ENCODE measurements around the gene DGAT2.
A peak's percentile ranks its signal among the peaks of the same experiment; 100 is the strongest.

DGAT2 gene

DNA sequence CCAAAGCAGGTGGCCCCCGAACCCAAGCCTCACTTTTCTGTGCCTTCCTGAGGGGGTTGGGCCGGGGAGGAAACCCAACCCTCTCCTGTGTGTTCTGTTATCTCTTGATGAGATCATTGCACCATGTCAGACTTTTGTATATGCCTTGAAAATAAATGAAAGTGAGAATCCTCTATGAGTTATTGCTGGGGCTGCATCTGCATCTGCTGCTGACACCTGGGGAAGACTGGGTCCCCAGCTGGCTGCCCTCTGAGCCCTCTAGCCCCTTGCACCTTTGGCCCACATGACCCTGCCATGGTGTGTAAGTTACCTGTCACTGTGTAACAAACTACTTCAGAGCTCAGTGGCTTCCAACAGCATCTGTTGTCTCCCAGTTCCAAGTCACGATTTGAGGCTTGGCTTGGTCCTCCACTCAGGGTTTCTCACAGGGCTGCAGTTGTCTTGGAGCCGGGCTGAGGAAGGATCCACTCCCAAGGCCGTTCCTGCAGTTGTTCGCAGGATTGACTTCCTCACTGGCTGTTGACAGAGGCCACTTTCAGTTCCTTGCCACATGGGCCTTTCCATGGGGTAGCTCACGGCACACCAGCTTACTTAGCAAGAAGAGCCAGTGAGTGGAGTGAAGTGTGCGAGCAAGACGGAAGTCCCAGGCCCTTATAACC is 32.9 kb downstream of the DGAT2 start:
- no peak for DNase-seq (ENCODE audit: low read depth)

DNA sequence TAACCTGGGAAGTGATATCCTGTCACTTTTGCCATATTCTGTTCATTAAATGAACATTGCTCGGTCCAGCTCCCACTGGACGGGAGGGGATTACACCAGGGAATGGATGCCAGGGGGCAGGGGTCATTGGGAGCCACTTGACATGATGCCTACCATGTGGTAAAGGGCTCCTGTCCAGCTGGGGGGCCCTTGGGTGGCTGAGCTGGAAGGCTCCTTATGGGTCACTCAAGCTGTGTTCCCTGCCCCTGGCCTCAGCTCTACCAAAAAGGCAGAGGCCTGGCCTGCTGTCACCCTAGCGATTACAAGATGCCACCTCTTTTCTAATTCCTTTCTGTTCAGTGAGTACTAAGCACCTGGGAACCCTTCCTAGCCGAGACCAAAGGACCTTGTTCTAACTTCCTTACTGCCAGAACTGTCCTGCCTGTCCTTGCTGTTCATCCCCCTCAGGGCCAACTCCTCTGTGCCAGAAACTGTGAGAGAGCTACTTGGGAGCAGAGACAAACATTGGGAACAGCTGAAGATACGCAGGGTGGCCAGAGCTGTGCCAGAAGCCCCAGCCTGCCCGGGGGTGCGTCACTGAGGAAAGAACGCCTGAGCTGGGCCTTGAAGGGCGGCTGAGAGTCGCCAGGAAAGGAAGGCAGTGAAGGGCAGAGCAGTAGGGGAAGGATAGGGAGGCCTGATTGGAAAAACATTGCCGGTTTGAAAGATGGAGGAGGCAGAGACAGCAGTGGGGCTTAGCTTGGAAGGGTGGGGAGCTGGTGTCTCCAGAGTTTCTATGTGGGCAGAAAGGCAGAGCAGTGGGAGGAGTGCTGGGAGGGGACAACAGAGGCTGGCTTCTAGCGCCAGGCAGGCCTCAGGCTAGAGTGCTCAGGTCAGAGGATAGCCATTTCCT is 33.7 kb downstream of the DGAT2 start:
- no peak for DNase-seq (ENCODE audit: low read depth)

DNA sequence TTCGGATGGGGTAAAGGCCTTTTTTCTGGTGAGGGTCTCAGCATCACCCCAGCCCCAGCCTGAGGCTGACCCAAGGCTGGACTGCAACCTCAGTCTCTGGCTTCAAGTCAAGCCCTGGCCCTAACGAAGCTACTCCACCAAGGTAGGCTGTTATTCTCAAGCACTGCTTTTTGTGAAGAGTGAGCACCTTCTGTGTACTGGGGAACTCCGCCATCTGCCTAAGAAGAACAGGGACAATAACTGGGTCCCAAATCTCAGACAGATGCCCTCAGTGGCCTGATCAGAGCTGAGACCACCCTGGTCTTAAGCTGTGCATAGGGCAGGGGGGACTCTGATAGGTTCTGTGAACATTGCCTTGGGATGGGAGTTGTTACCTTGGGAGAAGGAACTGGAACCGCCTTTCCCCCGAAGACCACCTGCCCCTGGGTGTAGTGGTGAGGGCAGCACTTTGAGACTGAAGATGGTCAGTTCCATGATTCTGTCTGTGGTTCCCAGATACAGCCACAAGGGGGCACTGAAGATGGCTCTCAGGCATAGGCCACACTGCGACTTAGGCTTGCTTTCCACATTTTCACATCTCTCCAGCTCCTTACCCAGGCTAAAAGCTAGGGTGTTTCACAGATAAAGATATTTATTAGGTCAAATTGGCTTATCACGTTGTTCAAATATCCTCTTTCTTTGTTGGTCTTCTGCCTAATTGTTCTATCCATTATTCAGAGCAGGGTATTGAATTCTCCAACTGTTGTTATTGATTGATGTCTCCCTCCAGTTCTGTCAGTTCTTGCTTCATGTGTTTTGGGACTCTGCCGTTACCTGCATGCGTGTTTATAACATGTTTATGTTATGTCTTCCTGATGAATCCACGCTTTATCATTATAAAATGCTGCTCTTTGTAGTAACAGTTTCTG is 34.6 kb downstream of the DGAT2 start:
- DNase-seq (ENCODE audit: low read depth) = peak; percentile 53

DNA sequence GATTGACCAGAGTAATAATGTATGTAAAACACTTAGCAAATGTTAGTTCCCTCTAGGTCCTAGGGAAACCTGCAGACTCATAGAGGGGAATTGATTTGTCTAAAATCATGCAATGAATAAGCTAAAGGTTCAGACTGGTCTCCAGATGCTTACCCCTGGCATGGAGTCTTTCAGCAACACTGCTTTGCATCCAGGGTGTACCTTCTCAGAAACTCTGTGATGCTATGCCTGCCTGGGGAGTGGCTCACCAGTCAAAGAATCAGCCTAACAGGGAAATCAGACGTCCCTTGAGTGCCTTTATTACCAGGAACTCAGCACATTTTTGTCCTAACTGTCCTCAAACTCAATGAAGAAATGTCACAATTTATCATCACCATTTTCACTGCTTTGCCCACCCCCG is 40.5 kb downstream of the DGAT2 start:
- no peak for DNase-seq (ENCODE audit: low read depth)

DNA sequence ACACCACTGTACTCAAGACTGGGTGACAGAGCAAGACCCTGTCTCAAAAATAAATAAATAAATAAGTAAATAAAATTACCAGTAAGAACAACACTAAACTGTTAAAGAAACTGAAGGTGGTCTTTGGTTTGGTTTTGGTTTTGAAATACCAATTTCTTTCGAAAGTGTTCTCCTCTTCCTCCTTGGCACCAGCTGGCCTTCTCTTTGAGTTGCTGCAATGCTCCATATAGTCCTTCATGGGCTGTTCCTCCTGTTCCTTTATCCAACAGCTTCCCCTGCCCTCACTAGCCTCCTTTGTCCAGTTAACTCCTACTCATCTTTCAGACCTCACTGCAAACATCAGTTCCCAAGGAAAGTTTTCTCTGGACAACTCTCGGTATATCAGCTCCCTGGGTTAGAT is 41.4 kb downstream of the DGAT2 start:
- no peak for DNase-seq (ENCODE audit: low read depth)

DNA sequence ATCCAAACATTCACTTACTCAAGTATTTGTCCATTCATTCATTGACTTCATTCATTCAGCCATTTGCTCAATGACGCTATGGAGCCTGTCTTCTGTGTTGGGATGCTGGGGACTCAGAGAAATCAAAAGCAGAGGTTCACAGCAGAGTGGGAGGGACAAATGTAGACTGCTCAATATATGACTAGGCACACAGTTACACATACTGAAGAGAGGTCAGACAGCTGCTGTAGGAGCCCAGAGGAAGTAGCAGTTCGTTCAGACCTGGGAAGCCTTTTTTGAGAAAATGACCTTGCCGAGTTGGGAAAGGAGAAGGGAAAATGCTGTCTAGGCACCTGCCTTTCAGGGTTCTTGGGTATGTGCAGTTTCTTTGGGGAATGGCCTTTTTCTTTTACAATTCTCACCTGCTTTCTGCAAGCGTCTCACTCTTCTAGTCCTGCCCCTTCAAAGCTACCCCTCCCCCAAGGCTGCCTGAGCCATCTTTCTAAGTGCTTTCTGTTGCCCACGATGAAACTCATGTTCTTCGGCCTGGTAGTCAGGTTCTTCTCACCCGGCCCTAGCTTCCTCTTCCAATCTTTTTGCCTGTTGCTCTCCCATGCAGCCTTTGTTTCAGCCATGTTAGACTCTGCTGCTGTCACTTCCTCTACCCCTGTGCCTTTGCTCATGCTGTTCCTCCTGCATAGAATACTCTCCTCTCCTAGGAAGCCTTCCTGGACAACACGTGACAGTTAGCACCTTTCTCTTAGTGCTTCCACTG is 42.2 kb downstream of the DGAT2 start:
- DNase-seq (ENCODE audit: low read depth) = no peak

DNA sequence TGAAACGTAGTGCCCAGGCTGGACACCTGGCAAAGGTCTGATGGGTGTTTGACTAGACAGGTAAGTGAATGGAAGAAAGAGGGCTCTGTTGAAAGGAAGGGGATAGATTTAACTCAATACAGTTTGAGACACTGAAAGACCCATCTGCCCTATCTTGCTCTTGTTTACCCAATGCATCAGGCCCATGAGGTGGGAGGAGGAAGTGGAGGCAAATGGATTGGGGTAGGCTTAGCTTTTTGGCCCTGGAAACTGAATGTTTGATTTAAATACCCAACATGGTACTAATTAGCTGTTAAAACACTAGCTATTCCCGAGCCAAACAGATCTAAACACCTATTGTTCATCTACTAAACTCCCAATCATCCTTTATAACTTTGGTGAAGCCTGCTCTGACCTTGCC is 42.9 kb downstream of the DGAT2 start:
- DNase-seq (ENCODE audit: low read depth) = no peak

DNA sequence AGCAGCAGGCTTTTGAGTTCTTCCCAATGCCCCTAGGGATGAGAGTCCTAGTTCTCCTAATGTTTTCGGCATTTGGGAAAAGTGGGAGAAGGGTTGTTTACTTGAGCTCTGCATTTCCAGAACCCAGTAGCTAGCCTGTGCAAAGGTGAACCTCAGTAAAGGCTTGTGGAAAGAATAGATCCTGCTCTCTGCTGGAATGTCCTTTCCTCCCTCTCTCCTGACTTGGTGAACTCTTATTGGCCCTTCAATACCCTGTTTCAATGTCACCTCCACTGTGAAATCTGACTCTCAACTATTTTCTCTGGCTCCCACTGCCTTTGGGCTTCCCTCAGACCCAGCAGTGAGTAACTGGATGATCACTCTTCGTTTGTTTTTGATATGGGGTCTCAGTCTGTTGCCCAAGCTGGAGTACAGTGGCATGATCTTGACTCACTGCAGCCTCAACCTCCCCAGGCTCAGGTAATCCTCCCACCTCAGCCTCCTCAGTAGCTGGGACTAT is 44.0 kb downstream of the DGAT2 start:
- DNase-seq (ENCODE audit: low read depth) = no peak

DNA sequence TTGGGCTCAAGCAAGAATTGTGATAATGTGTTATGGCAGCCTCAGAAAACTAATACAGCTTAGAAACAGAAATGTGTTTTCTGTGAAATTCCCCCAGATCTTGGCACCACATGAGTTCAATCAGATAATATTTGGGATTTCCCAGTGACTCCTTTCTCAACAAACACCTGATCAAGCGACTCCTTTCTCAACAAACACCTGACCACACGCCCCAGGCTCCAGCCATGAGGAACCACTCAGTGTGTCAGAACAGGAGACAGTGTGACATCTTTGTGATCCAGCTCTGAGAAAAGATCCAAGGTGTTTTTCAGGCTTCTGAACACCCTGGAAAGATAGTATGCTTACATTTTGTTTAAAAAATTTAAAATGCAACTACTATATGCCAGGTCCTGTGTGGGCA is 44.5 kb downstream of the DGAT2 start:
- no peak for DNase-seq (ENCODE audit: low read depth)

DNA sequence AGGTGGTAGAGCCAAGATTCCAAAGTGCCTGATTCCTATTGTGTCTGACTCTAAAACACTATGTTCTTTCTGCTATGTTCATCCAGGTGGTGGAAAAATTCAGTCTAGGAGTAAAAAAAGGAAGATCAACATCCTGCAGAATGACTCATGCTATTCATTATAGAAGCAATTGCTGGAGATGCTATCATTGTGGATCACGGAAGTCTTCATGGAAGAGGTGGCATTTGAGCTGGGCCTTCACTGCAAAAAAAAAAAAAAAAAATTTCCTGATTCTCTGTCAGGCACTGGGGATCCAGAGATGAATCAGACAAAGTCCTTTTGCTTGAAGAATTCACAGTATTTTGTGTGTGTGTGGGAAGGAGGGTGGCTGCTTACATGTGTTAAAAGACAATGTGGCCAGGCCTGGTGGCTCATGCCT is 45.1 kb downstream of the DGAT2 start:
- no peak for DNase-seq (ENCODE audit: low read depth)

DNA sequence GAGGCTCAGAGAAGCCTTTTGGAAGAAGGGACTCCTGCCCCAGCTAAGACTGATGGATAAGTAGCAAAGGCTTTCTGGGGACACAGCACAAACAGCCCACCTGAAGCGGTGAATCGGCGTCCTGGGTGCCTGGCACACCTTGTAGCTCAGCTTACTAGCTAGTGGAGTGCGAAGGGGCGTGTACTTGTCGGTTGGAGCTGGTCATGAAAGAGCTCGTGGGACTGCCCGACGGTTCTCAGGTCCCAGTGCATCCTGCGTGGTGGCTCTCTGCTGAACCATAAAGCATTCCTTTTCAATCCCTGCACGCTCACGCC is 45.7 kb downstream of the DGAT2 start:
- DNase-seq (ENCODE audit: low read depth) = no peak

DNA sequence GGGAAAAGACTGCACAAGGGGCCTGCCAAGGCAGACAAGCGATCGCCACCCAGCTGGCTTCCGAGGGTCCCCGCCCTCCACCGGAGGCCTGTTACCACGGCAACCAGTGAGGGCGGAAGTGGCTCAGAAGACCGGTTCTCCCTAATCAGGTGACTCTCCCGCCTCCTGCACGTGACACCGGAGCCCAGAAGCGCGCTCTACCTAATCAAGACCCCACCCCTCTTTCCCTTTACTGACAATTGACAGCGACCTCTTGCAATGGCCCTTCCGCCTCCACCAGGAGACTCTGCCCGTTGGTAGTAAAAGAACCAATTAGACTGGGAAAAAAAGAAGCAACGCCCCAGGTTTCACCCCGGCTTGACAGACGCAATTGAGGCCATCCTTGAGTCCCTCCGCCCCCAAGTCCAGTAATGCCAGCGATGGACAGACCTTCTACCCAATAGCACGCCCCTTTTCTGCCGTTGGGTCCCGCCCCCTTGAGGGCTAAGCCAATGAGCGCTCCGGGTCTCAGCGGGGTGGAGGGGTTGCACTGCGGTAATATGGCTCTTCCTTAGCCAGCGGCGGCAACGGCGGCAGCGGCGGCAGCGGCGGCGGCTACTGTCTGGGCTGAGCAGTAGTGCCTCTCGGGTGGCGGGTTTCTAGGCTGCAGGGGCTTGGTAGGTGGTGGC is 46.2 kb downstream of the DGAT2 start, which contains the start of gene UVRAG:
Gene UVRAG, plus strand, starts transcription at position 534 of the 668 bp plus-strand sequence. CDS start 198 bp downstream, outside the sequence.
- peak; percentile 97 for DNase-seq (ENCODE audit: low read depth)

DNA sequence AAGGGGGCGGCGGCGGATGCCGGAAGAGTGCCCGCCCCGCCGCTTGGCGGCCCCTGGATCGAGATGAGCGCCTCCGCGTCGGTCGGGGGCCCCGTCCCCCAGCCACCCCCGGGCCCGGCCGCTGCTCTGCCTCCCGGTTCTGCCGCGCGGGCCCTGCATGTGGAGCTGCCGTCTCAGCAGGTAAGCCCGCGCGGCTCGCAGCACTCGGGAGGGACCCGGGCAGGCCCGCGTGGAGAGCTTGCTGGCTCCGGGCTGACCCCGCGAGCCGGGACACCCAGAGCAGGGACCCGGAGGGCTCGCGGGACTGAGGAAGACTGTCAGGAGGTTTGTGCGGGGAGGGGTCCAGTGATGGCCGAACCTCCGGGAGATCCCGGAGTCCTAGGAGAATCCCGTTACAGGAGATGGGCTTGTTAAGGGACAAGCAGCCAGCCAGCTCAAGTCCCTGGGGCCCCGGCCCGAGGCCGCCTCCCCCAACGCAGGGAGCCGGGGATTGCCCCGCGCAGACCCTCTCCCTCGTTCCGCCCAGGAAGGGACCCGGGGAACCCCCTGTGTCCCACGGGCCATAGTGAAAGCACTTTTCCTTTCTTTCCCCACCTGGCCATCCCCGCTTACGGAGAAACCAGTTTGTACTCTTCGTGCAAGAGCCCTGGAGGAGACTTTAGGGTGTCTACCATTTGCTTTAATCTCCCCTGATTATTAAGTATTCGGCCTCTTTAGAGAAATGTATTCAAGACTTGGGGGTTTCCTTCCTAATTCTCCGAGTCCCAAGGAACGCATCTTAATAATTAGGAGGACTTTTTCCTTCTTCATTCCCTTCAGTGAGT is 47.0 kb downstream of the DGAT2 start:
- DNase-seq (ENCODE audit: low read depth) = peak; percentile 17

DNA sequence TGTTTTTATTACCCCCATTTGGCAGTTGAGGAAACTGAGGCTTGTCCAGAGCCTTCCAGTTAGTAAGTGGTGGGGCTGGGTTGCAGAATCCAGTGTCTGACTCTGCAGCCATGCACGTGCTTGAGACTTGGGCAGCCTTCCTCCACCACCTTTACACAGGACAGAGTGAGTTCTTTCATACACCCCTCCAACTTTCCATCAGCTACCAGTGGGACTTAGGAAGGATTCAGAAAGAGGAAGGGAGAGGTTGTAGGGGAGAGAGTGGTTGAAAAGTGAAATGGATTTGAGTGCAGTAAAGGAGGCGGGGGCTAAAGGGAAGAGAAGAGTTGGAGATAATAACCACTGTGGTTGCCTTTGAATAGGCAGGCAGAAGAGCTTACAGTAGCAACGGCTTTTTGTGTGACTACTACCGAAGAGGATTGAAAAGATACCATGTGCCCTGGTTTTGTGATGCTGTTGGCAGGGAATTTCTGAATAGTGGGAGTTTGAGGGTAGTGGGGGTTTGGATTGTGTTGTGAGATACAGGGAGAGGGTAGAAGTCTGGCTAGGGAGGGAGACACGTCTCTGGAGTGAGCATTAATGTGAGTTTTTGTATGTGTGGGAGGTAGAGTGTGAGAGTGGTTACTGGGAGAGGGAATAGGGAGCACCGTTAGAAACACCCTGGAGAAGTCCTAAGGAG is 48.1 kb downstream of the DGAT2 start:
- no peak for DNase-seq (ENCODE audit: low read depth)

DNA sequence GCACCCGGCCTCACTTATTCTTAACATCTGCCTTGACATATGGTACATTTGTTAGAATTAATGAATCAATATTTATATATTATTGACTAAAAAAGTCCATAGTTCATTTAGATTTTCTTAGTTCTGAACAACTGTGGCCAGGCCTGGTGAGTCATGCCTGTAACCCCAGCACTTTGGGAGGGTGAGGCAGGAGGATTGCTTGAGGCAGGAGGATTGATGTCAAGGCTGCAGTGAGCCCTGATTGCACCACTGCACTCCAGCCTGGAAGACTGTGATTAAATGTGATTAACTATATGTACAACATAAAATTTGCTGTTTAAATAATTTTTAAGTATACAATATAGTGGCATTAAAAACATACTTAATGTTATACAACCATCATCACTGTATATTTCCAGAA is 52.1 kb downstream of the DGAT2 start:
- DNase-seq (ENCODE audit: low read depth) = no peak

DNA sequence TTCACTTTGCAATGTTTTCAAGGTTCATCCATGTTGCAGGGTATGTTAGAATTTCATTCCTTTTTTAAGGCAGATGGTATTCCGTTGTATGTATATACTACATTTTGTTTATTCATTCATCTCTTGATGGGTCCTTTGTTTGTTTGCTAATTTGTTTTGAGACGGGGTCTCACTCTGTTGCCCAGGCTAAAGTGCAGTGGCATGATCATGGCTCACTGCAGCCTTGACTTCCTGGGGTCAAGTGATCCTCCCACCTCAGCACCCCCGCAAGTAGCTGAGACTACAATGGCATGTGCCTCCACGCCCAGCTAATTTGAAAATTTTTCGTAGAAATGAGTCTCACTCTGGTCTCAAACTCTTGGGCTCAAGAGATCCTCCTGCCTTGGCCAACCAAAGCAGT is 52.6 kb downstream of the DGAT2 start:
- no peak for DNase-seq (ENCODE audit: low read depth)

DNA sequence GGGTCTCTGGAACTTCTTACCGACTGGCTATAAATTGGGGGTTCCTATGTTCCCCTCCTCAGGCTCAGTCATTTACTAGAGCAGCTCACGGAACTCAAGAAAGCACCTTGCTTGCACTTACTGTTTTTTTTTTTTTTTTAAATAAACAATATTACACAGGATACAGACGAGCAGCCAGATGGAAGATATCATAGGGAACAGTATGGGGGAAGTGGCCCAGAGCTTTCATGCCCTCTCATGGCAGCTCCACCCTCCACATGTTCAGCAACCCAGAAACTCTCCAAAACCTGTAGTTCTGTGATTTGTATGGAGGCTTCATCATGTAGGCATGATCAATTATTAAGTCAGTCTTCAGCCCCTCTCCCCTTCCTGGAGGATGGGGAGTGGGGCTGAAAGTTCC is 54.0 kb downstream of the DGAT2 start:
- no peak for DNase-seq (ENCODE audit: low read depth)

DNA sequence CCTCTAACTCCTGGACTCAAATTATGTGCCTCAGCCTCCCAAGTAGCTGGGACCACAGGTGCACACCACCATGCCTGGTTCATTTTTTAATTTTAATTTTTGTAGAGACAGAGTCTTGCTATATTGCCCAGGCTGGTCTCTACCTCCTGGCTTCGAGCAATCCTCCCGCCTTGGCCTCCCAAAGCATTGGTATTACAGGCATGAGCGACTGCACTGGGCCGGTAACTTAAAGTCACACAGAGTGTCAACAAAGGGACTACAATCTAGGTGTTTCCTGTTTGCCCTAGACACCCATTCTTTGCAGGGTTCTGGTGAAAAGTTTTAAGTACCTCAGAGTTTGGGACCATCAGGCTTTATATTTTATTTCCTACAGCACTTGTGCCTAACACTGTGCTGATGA is 54.8 kb downstream of the DGAT2 start:
- DNase-seq (ENCODE audit: low read depth) = no peak

DNA sequence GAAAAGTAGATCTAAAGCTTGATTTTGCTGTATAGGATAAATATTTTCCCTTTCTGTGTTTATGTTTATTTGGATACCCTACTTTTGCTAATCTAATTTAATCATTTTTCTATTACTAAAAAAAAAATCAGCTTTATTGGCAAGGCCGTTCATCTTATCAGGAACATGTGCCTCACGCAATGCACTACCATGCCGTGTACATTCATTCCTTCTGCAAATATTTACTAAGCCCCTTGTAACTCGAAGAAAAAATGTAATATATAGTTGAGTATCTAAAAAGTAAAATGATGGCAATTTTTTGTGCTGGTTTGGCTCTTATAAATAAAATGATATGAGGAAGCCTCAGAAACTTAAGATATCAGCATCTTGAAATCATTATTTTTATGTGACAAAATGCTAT is 55.4 kb downstream of the DGAT2 start:
- no peak for DNase-seq (ENCODE audit: low read depth)
